ENCODE measurements around the gene ADAM12.

ADAM12 gene

DNA sequence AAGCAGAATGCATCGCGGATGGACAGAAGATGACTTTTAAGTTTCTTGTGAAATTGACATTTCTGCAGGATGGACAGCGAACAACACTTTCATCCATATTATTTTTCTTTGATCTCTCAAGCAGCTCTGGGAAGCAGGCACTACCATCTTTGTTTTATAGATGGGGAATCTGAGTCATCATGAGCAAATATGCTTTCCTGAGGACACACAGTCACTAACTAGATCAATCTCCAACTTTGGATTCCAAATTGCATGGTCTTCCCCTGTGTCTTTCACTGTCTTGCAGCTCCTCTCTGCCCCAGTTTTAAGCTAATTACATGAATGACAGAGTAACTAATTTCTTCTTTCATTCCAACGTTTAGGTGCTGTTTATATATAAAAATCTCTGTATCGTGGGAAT lies 201.5 kb downstream of the ADAM12 start:
- H3K79me2 ChIP-seq (ENCODE audit: insufficient read depth, low read length), result no peaks in the 10 kb centered on the region
- H4K20me1 ChIP-seq (ENCODE audit: insufficient read depth, low read length, poor library complexity, severe bottlenecking), result no peaks in the 10 kb centered on the region
- no peaks in the 10 kb centered on the region for H3K9me2 ChIP-seq (replicated peaks; ENCODE audit: low read depth, low read length)
- H3K4me2 ChIP-seq (ENCODE audit: low read depth, low read length, poor library complexity, severe bottlenecking), result no peak overlapping the region
- no peaks in the 10 kb centered on the region for H3K36me3 ChIP-seq (ENCODE audit: insufficient read depth, low read length)
- H3K4me1 ChIP-seq (ENCODE audit: insufficient read depth, low read length, poor library complexity, severe bottlenecking), result no peaks in the 10 kb centered on the region
- H2AFZ ChIP-seq (ENCODE audit: low read length), result no peak overlapping the region
- H3K9me3 ChIP-seq (ENCODE audit: insufficient read depth, low read depth, low read length), result no peaks in the 10 kb centered on the region; the same call in 1 of the 2 replicates
- H3K4me3 ChIP-seq (ENCODE audit: low read length, poor library complexity, severe bottlenecking), result no peak overlapping the region
- TF ChIP-seq, protein P1, sequence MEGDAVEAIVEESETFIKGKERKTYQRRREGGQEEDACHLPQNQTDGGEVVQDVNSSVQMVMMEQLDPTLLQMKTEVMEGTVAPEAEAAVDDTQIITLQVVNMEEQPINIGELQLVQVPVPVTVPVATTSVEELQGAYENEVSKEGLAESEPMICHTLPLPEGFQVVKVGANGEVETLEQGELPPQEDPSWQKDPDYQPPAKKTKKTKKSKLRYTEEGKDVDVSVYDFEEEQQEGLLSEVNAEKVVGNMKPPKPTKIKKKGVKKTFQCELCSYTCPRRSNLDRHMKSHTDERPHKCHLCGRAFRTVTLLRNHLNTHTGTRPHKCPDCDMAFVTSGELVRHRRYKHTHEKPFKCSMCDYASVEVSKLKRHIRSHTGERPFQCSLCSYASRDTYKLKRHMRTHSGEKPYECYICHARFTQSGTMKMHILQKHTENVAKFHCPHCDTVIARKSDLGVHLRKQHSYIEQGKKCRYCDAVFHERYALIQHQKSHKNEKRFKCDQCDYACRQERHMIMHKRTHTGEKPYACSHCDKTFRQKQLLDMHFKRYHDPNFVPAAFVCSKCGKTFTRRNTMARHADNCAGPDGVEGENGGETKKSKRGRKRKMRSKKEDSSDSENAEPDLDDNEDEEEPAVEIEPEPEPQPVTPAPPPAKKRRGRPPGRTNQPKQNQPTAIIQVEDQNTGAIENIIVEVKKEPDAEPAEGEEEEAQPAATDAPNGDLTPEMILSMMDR (conservative IDR thresholded peaks at IDR 0.05; ENCODE audit: low read length), result no peak
- TF ChIP-seq EZH2phosphoT487 (IDR thresholded peaks at IDR 0.05; ENCODE audit: borderline replicate concordance), result no peak
- no peaks in the 10 kb centered on the region for H3F3A ChIP-seq (ENCODE audit: low read depth)
- H3K9ac ChIP-seq (ENCODE audit: low read depth, low read length, poor library complexity, severe bottlenecking), result no peak overlapping the region
- no peaks in the 10 kb centered on the region for H3K27me3 ChIP-seq (ENCODE audit: insufficient read depth, low read length, poor library complexity, severe bottlenecking)

DNA sequence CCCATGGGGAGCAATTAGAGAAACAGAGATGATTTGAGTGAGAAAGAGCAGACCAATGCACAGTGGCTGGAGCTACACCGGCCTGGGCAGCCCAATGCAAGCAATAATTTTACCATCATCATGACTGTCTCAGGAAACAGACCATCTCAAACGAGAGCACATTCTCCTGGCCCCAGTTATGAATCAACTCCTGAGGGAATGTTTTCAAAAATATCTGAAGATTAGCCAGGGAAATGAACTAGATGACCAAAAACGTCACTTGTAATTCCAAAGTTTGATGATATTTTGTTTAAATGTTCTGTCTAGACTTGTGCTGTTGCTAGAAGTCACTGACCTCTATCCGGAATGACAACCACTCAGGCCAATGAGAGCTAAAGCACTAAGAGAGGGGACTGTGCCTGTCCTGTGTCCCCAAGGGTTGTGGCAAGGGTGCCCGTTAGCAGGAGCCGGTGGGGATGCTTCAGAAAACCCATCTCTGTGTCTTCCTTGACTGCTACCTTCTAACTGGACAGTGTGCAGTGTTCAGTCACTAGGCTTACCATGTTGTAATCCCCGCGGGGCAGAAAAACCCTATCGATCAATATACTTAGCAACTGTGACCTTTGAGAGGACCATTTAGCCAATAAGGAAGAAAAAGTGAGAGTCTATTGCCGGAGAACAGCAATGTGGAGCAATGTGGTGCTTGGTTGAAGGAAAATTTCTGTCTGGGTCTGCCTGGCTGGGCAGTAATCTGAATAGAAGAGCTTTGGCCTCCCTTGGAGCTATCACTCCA lies 202.4 kb downstream of the ADAM12 start:
- Histone ChIP-seq H3K9me2 (replicated peaks; ENCODE audit: low read depth, low read length) (no peaks in the 10 kb centered on the region), H3K36me3 (ENCODE audit: insufficient read depth, low read length) (no peaks in the 10 kb centered on the region), H2AFZ (ENCODE audit: low read length) (no peak overlapping the region), H3K79me2 (ENCODE audit: insufficient read depth, low read length) (no peaks in the 10 kb centered on the region), H4K20me1 (ENCODE audit: insufficient read depth, low read length, poor library complexity, severe bottlenecking) (no peaks in the 10 kb centered on the region), H3K4me3 (ENCODE audit: low read length, poor library complexity, severe bottlenecking) (no peak overlapping the region), H3F3A (ENCODE audit: low read depth) (no peaks in the 10 kb centered on the region), H3K9ac (ENCODE audit: low read depth, low read length, poor library complexity, severe bottlenecking) (no peak overlapping the region), H3K4me1 (ENCODE audit: insufficient read depth, low read length, poor library complexity, severe bottlenecking) (no peaks in the 10 kb centered on the region), H3K4me2 (ENCODE audit: low read depth, low read length, poor library complexity, severe bottlenecking) (no peak overlapping the region), H3K9me3 (ENCODE audit: insufficient read depth, low read depth, low read length) (no peaks in the 10 kb centered on the region; the same call in 1 of the 2 replicates), H3K27me3 (ENCODE audit: insufficient read depth, low read length, poor library complexity, severe bottlenecking) (no peaks in the 10 kb centered on the region)
- TF ChIP-seq EZH2phosphoT487 (IDR thresholded peaks at IDR 0.05; ENCODE audit: borderline replicate concordance), result no peak
- TF ChIP-seq, protein P1 (conservative IDR thresholded peaks at IDR 0.05; ENCODE audit: low read length), result no peak

DNA sequence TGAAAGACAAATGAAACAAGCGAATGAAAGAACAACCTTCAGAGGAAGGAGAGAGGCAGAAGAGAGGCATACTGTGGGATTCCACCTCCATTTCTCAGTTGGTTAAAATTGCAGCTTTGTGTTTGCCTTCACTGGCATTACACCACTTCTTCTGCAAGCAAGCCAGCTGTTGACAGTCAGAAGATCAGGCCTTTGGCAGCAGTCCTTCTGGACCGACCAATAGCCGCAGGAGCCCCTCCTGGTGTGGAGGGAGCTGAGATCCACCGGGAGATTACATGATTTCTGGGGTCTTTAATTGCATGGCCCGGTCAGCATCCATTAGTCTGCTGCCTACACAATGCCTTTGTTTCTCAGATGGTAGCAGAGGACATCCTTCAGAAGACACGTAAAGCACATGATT lies 206.7 kb downstream of the ADAM12 start:
- Histone ChIP-seq H3K27me3 (ENCODE audit: insufficient read depth, low read length, poor library complexity, severe bottlenecking) (no peaks in the 10 kb centered on the region), H3K9ac (ENCODE audit: low read depth, low read length, poor library complexity, severe bottlenecking) (no peak overlapping the region), H3K9me3 (ENCODE audit: insufficient read depth, low read depth, low read length) (no peaks in the 10 kb centered on the region; the same call in 1 of the 2 replicates), H3K4me3 (ENCODE audit: low read length, poor library complexity, severe bottlenecking) (no peak overlapping the region), H3K4me1 (ENCODE audit: insufficient read depth, low read length, poor library complexity, severe bottlenecking) (no peaks in the 10 kb centered on the region), H4K20me1 (ENCODE audit: insufficient read depth, low read length, poor library complexity, severe bottlenecking) (no peaks in the 10 kb centered on the region), H3F3A (ENCODE audit: low read depth) (no peaks in the 10 kb centered on the region), H3K9me2 (replicated peaks; ENCODE audit: low read depth, low read length) (no peaks in the 10 kb centered on the region), H3K36me3 (ENCODE audit: insufficient read depth, low read length) (no peaks in the 10 kb centered on the region), H3K4me2 (ENCODE audit: low read depth, low read length, poor library complexity, severe bottlenecking) (no peak overlapping the region), H2AFZ (ENCODE audit: low read length) (no peak overlapping the region), H3K79me2 (ENCODE audit: insufficient read depth, low read length) (no peaks in the 10 kb centered on the region)
- no peak for TF ChIP-seq EZH2phosphoT487 (IDR thresholded peaks at IDR 0.05; ENCODE audit: borderline replicate concordance)
- TF ChIP-seq, protein P1 (conservative IDR thresholded peaks at IDR 0.05; ENCODE audit: low read length), result no peak

All from Loucy (cell line).